Astrocyte (in vitro differentiated cells and primary cell): ENCODE measurements around the gene KIF21A. TPM values are rescaled to one million over a fixed set of nuclear protein-coding genes. Genes with fewer than 3 reads are reported as not detected.

Experiments
- DNase-seq: peaks from one replicate; pipeline ENCODE4 v3.0.0-alpha.2; 2010; ENCODE audit warnings: low read depth
- FAIRE-seq: peaks from 2 replicates; lab custom pipeline; 2011; peaks lifted over from hg19 to GRCh38; lab: Jason Lieb, UNC
- H2AFZ ChIP-seq: 2 replicates; pipeline ENCODE4 v1.6.0; 2012; ENCODE audit warnings: low read depth, low read length, inconsistent platforms
- H3K27ac ChIP-seq: 2 replicates; pipeline ENCODE4 v1.5.1; 2011; ENCODE audit warnings: low read depth, low read length, inconsistent platforms
- H3K27me3 ChIP-seq: 2 replicates; pipeline ENCODE4 v1.6.0; 2011; ENCODE audit warnings: low read length, inconsistent platforms; ENCODE audit not compliant: insufficient read depth
- H3K36me3 ChIP-seq: 2 replicates; pipeline ENCODE4 v1.5.1; 2011; ENCODE audit warnings: low read length, inconsistent platforms; ENCODE audit not compliant: insufficient read depth
- H3K4me1 ChIP-seq: 2 replicates; pipeline ENCODE4 v1.5.1; 2011; ENCODE audit warnings: low read length, inconsistent platforms; ENCODE audit not compliant: insufficient read depth
- H3K4me2 ChIP-seq: 2 replicates; pipeline ENCODE4 v1.6.0; 2012; ENCODE audit warnings: low read length, inconsistent platforms
- H3K4me3 ChIP-seq: 2 replicates; pipeline ENCODE4 v1.5.1; 2011; ENCODE audit warnings: low read depth, mild to moderate bottlenecking, low read length, inconsistent platforms; ENCODE audit not compliant: insufficient read depth
- H3K79me2 ChIP-seq: 2 replicates; pipeline ENCODE4 v1.6.0; 2012; ENCODE audit warnings: mild to moderate bottlenecking, low read length, inconsistent platforms; ENCODE audit not compliant: insufficient read depth
- H3K9ac ChIP-seq: 2 replicates; pipeline ENCODE4 v1.6.0; 2012; ENCODE audit warnings: mild to moderate bottlenecking, low read length, inconsistent platforms
- H3K9me3 ChIP-seq: 2 replicates; pipeline ENCODE4 v1.5.1; 2012; ENCODE audit warnings: low read depth, mild to moderate bottlenecking, low read length, inconsistent platforms; ENCODE audit not compliant: insufficient read depth
- H4K20me1 ChIP-seq: 2 replicates; pipeline ENCODE4 v1.6.0; 2012; ENCODE audit warnings: low read length, inconsistent platforms; ENCODE audit not compliant: insufficient read depth
- H3K27ac Mint-ChIP-seq: one replicate; pipeline ENCODE4 v1.8.0; 2021; ENCODE audit warnings: mild to moderate bottlenecking, mixed read lengths; ENCODE audit not compliant: unreplicated experiment
- H3K27me3 Mint-ChIP-seq: one replicate; pipeline ENCODE4 v1.8.0; 2021; ENCODE audit warnings: low read depth, mixed read lengths; ENCODE audit not compliant: unreplicated experiment
- H3K36me3 Mint-ChIP-seq: one replicate; pipeline ENCODE4 v1.8.0; 2021; ENCODE audit warnings: low read depth, mixed read lengths; ENCODE audit not compliant: unreplicated experiment
- H3K4me1 Mint-ChIP-seq: one replicate; pipeline ENCODE4 v1.8.0; 2021; ENCODE audit warnings: low read depth, mixed read lengths; ENCODE audit not compliant: unreplicated experiment
- H3K4me3 Mint-ChIP-seq: one replicate; pipeline ENCODE4 v1.8.0; 2021; ENCODE audit warnings: mild to moderate bottlenecking, moderate library complexity, mixed read lengths; ENCODE audit not compliant: unreplicated experiment
- H3K9me3 Mint-ChIP-seq: one replicate; pipeline ENCODE4 v1.8.0; 2021; ENCODE audit warnings: mild to moderate bottlenecking, mixed read lengths; ENCODE audit not compliant: unreplicated experiment
- EZH2 ChIP-seq: IDR thresholded peaks from 2 replicates; pipeline ENCODE4 v1.6.1; 2012; ENCODE audit warnings: mild to moderate bottlenecking, low read length, inconsistent platforms; ENCODE audit not compliant: insufficient read depth
- total RNA-seq: library from RNA; stranded (reverse); gene quantifications from 2 replicates; pipeline ENCODE4 v1.2.1, GENCODE V29; 2021
- TF ChIP-seq, protein P1 (sequence below): IDR thresholded peaks from 2 replicates; pipeline ENCODE4 v1.5.1; 2011; ENCODE audit warnings: low read depth, mild to moderate bottlenecking, inconsistent platforms, low read length, moderate library complexity; ENCODE audit not compliant: insufficient read depth

KIF21A gene
- total RNA-seq, 1 donor from 2014 or later = 26.3 TPM

- Mint-ChIP-seq H3K27me3 (no peaks in the 10 kb centered on the region), H3K4me1 (peaks cover 6% of the 10 kb centered on the region), H3K27ac (no peak overlapping the region), H3K4me3 (no peak overlapping the region), H3K9me3 (peaks cover 4% of the 10 kb centered on the region), H3K36me3 (no peaks in the 10 kb centered on the region)
- no peaks in the 10 kb centered on the region for H3K79me2 ChIP-seq
- H3K4me1 ChIP-seq = no peaks in the 10 kb centered on the region
- H2AFZ ChIP-seq = no peak overlapping the region
- TF ChIP-seq, protein P1, sequence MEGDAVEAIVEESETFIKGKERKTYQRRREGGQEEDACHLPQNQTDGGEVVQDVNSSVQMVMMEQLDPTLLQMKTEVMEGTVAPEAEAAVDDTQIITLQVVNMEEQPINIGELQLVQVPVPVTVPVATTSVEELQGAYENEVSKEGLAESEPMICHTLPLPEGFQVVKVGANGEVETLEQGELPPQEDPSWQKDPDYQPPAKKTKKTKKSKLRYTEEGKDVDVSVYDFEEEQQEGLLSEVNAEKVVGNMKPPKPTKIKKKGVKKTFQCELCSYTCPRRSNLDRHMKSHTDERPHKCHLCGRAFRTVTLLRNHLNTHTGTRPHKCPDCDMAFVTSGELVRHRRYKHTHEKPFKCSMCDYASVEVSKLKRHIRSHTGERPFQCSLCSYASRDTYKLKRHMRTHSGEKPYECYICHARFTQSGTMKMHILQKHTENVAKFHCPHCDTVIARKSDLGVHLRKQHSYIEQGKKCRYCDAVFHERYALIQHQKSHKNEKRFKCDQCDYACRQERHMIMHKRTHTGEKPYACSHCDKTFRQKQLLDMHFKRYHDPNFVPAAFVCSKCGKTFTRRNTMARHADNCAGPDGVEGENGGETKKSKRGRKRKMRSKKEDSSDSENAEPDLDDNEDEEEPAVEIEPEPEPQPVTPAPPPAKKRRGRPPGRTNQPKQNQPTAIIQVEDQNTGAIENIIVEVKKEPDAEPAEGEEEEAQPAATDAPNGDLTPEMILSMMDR = no peak
- TF ChIP-seq EZH2 = no peak
- no peak overlapping the region for H3K9ac ChIP-seq
- no peak overlapping the region for H3K27ac ChIP-seq
- H3K36me3 ChIP-seq = no peaks in the 10 kb centered on the region
- no peaks in the 10 kb centered on the region for H3K9me3 ChIP-seq
- DNase-seq (no peak), FAIRE-seq (no peak)
- H4K20me1 ChIP-seq = no peaks in the 10 kb centered on the region
- H3K4me2 ChIP-seq = no peak overlapping the region
- H3K4me3 ChIP-seq = no peak overlapping the region
- H3K27me3 ChIP-seq = no peaks in the 10 kb centered on the region
Measured at GRCh38 chr12:39464976-39465695, 22.2 kb upstream of the KIF21A start.

- Histone ChIP-seq H3K4me1 (no peaks in the 10 kb centered on the region), H3K4me3 (no peak overlapping the region), H4K20me1 (no peaks in the 10 kb centered on the region), H3K79me2 (no peaks in the 10 kb centered on the region), H3K36me3 (no peaks in the 10 kb centered on the region), H2AFZ (no peak overlapping the region), H3K27ac (no peak overlapping the region), H3K9me3 (no peaks in the 10 kb centered on the region), H3K9ac (no peak overlapping the region), H3K4me2 (no peak overlapping the region), H3K27me3 (no peaks in the 10 kb centered on the region)
- no peak overlapping the region for H3K27ac Mint-ChIP-seq
- DNase-seq (no peak), FAIRE-seq (no peak)
- TF ChIP-seq, protein P1 = no peak
- no peak for TF ChIP-seq EZH2
- H3K27me3 Mint-ChIP-seq = no peaks in the 10 kb centered on the region
- no peaks in the 10 kb centered on the region for H3K36me3 Mint-ChIP-seq
- no peak overlapping the region for H3K4me3 Mint-ChIP-seq
- H3K4me1 Mint-ChIP-seq = no peaks in the 10 kb centered on the region
- H3K9me3 Mint-ChIP-seq = no peaks in the 10 kb centered on the region
Measured at GRCh38 chr12:39461059-39461458, 18.1 kb upstream of the KIF21A start.

GRCh38 chr12:39459027-39459434 lies 16.1 kb upstream of the KIF21A start:
- no peaks in the 10 kb centered on the region for H3K9me3 Mint-ChIP-seq
- Histone ChIP-seq H2AFZ (no peak overlapping the region), H3K9ac (no peak overlapping the region), H3K27ac (no peak overlapping the region), H4K20me1 (no peaks in the 10 kb centered on the region), H3K4me3 (no peak overlapping the region), H3K27me3 (no peaks in the 10 kb centered on the region), H3K36me3 (no peaks in the 10 kb centered on the region), H3K9me3 (no peaks in the 10 kb centered on the region), H3K4me2 (no peak overlapping the region), H3K79me2 (no peaks in the 10 kb centered on the region), H3K4me1 (no peaks in the 10 kb centered on the region)
- no peak overlapping the region for H3K27ac Mint-ChIP-seq
- TF ChIP-seq, protein P1 = no peak
- no peak for TF ChIP-seq EZH2
- DNase-seq (no peak), FAIRE-seq (no peak)
- H3K4me3 Mint-ChIP-seq = no peak overlapping the region
- H3K27me3 Mint-ChIP-seq = no peaks in the 10 kb centered on the region
- H3K36me3 Mint-ChIP-seq = no peaks in the 10 kb centered on the region
- H3K4me1 Mint-ChIP-seq = no peaks in the 10 kb centered on the region
